ENCODE data around the gene GPS1.

DNA sequence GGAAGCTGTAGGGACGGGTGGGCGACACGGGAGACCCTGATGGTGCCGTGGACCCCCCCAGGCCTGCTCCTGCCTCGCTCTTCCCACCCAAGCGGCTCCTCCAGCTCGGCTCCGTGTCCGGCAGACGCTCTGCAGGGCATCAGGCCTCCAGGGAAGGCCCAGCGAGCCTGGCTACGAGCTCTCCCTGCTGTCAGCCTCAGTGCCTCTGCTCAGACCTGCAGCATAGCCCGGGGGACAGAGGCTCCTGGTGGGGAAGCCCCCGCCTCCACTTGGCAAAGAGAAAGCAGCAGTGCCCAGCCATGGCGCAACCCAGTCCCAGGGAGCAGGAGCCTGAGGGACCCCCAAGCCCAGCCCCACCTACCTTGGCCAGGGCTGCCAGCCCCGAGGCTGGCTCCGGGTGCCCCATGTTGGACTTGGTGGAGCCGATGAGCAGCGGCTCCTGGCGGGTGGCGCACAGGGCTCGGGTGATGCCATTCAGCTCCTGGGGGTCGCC lies 40.4 kb downstream of the GPS1 start:
- TF ChIP-seq, protein P1, sequence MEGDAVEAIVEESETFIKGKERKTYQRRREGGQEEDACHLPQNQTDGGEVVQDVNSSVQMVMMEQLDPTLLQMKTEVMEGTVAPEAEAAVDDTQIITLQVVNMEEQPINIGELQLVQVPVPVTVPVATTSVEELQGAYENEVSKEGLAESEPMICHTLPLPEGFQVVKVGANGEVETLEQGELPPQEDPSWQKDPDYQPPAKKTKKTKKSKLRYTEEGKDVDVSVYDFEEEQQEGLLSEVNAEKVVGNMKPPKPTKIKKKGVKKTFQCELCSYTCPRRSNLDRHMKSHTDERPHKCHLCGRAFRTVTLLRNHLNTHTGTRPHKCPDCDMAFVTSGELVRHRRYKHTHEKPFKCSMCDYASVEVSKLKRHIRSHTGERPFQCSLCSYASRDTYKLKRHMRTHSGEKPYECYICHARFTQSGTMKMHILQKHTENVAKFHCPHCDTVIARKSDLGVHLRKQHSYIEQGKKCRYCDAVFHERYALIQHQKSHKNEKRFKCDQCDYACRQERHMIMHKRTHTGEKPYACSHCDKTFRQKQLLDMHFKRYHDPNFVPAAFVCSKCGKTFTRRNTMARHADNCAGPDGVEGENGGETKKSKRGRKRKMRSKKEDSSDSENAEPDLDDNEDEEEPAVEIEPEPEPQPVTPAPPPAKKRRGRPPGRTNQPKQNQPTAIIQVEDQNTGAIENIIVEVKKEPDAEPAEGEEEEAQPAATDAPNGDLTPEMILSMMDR (IDR thresholded peaks at IDR 0.05; ENCODE audit: low read depth, low read length, poor library complexity, severe bottlenecking), result no peak
- TF ChIP-seq EZH2phosphoT487 (IDR thresholded peaks at IDR 0.05; ENCODE audit: borderline replicate concordance, low read length), result no peak

All from DOHH2 (cell line).